HCT116 (cell line): ENCODE data around the gene POMT1.

Experiments used
- CEBPB ChIP-seq: IDR thresholded peaks from 2 replicates; pipeline ENCODE4 v1.6.1; 2012; ENCODE audit warnings: low read depth
- ELF1 ChIP-seq: IDR thresholded peaks from 2 replicates; pipeline ENCODE4 v1.6.1; 2012; ENCODE audit warnings: low read depth, borderline replicate concordance
- EZH2 ChIP-seq: fragments of 200-600 bp; sonication (generic); IDR thresholded peaks from 2 replicates; pipeline ENCODE4 v1.6.1; 2017; ENCODE audit warnings: antibody characterized with exemption, mixed run types
- EZH2phosphoT487 ChIP-seq: fragments of 200-600 bp; IDR thresholded peaks from 2 replicates; pipeline ENCODE4 v1.6.1; 2018; ENCODE audit warnings: antibody characterized with exemption, borderline replicate concordance
- POLR2A ChIP-seq: IDR thresholded peaks from 2 replicates; pipeline ENCODE4 v1.7.0; 2011; ENCODE audit warnings: borderline replicate concordance; ENCODE audit not compliant: insufficient read depth, insufficient read length; ENCODE audit errors: extremely low read depth
- POLR2AphosphoS5 ChIP-seq: IDR thresholded peaks from 2 replicates; pipeline ENCODE4 v1.6.1; 2011; ENCODE audit warnings: mild to moderate bottlenecking, low read depth, low read length, moderate library complexity
- SIN3A ChIP-seq: IDR thresholded peaks from 2 replicates; pipeline ENCODE4 v1.6.1; 2012; ENCODE audit warnings: low read depth
- YY1 ChIP-seq: IDR thresholded peaks from 2 replicates; pipeline ENCODE4 v1.6.1; 2011; ENCODE audit warnings: low read length, low read depth, moderate library complexity, mild to moderate bottlenecking; ENCODE audit not compliant: insufficient replicate concordance; ENCODE audit errors: extremely low read depth
- ZNF274 ChIP-seq: fragments of 200-500 bp; sonication (Bioruptor generic); IDR thresholded peaks from 2 replicates; pipeline ENCODE4 v1.6.1; 2014; ENCODE audit warnings: mild to moderate bottlenecking, low read depth, low read length, inconsistent platforms
- TF ChIP-seq, protein P1 (sequence below), 3 experiments: fragments of 200-600 bp in 1 of 3; sonication (generic) in 1 of 3; IDR thresholded peaks in 2 of 3; conservative IDR thresholded peaks in 1 of 3; 2 replicates each; pipeline ENCODE4 v1.5.1; 2012 to 2017; ENCODE audit warnings: low read depth in 2 of 3, low read length in 2 of 3, antibody characterized with exemption in 1 of 3, borderline replicate concordance in 1 of 3, control low read depth in 1 of 3, mild to moderate bottlenecking in 1 of 3, mixed read lengths in 1 of 3, mixed run types in 1 of 3, moderate library complexity in 1 of 3; ENCODE audit not compliant: insufficient read depth in 1 of 3
- TF ChIP-seq, protein P2 (sequence below): IDR thresholded peaks from 2 replicates; pipeline ENCODE4 v1.6.1; 2012; ENCODE audit warnings: low read depth
- TF ChIP-seq, protein P3 (sequence below): IDR thresholded peaks from 2 replicates; pipeline ENCODE4 v1.6.1; 2012

DNA sequence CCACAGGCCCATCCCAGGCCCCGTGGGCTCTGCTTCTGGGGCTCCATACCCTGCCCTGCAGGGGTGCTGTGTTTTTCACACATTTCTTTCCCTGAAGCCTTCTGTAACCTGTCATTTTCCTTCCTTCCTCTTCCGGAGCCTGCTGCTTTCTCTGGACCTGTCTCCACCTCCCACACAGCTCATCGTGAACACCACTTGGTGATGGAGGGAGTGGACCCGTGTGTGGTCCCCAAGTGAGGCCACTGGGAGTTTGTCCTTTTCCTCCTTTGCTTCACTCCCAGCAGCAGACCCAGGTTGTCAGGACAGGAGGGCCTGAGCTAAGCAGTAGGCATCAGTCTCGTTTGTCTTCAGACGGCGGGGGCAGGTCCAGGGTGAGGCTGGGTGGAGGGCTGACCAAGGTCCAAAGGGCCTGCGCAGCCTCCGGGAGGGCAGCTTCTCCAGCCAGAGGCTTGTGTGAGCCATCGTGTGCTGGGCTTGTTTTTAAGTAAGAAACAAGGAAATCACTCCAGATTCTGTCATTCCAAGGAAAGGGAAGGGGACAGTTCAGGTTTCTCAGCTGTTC, 5.8 kb upstream of the POMT1 start:
- TF ChIP-seq EZH2phosphoT487, result no peak
- TF ChIP-seq, protein P1, sequence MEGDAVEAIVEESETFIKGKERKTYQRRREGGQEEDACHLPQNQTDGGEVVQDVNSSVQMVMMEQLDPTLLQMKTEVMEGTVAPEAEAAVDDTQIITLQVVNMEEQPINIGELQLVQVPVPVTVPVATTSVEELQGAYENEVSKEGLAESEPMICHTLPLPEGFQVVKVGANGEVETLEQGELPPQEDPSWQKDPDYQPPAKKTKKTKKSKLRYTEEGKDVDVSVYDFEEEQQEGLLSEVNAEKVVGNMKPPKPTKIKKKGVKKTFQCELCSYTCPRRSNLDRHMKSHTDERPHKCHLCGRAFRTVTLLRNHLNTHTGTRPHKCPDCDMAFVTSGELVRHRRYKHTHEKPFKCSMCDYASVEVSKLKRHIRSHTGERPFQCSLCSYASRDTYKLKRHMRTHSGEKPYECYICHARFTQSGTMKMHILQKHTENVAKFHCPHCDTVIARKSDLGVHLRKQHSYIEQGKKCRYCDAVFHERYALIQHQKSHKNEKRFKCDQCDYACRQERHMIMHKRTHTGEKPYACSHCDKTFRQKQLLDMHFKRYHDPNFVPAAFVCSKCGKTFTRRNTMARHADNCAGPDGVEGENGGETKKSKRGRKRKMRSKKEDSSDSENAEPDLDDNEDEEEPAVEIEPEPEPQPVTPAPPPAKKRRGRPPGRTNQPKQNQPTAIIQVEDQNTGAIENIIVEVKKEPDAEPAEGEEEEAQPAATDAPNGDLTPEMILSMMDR (IDR thresholded peaks at IDR 0.05 in 2 of 3, conservative IDR thresholded peaks at IDR 0.05 in 1 of 3; ENCODE audit: borderline replicate concordance in 1 of 3, insufficient read depth in 1 of 3, low read depth in 2 of 3, low read length in 2 of 3), result no peak
- no peak for TF ChIP-seq SIN3A
- no peak for TF ChIP-seq CEBPB
- TF ChIP-seq, protein P2, sequence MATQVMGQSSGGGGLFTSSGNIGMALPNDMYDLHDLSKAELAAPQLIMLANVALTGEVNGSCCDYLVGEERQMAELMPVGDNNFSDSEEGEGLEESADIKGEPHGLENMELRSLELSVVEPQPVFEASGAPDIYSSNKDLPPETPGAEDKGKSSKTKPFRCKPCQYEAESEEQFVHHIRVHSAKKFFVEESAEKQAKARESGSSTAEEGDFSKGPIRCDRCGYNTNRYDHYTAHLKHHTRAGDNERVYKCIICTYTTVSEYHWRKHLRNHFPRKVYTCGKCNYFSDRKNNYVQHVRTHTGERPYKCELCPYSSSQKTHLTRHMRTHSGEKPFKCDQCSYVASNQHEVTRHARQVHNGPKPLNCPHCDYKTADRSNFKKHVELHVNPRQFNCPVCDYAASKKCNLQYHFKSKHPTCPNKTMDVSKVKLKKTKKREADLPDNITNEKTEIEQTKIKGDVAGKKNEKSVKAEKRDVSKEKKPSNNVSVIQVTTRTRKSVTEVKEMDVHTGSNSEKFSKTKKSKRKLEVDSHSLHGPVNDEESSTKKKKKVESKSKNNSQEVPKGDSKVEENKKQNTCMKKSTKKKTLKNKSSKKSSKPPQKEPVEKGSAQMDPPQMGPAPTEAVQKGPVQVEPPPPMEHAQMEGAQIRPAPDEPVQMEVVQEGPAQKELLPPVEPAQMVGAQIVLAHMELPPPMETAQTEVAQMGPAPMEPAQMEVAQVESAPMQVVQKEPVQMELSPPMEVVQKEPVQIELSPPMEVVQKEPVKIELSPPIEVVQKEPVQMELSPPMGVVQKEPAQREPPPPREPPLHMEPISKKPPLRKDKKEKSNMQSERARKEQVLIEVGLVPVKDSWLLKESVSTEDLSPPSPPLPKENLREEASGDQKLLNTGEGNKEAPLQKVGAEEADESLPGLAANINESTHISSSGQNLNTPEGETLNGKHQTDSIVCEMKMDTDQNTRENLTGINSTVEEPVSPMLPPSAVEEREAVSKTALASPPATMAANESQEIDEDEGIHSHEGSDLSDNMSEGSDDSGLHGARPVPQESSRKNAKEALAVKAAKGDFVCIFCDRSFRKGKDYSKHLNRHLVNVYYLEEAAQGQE, result no peak
- no peak for TF ChIP-seq ZNF274
- no peak for TF ChIP-seq YY1
- no peak for TF ChIP-seq POLR2AphosphoS5
- no peak for TF ChIP-seq EZH2
- TF ChIP-seq POLR2A, result no peak
- no peak for TF ChIP-seq ELF1
- TF ChIP-seq, protein P3, sequence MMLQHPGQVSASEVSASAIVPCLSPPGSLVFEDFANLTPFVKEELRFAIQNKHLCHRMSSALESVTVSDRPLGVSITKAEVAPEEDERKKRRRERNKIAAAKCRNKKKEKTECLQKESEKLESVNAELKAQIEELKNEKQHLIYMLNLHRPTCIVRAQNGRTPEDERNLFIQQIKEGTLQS, result no peak
